Renal cortical epithelial cell (primary cell): Measurements from ENCODE around the gene MAP6. TPM values are rescaled to one million over a fixed set of nuclear protein-coding genes. Genes with fewer than 3 reads are reported as not detected.
"Not testable (repeated sequence)": the region's sequence is repeated elsewhere in the genome, so short reads cannot be mapped to it uniquely, and the experiment has no call there.

Experiments used
- DNase-seq: peaks from one replicate; pipeline ENCODE4 v3.0.0-alpha.2; 2011; ENCODE audit warnings: low read depth
- total RNA-seq: library from RNA; depleted of rRNA; stranded (reverse); fragments of >200 nt; gene quantifications from 2 replicates; pipeline ENCODE4 v1.2.3, GENCODE V29; 2014

MAP6 gene
- total RNA-seq, 1 donor from 2014 or later = 3.2 TPM

DNA sequence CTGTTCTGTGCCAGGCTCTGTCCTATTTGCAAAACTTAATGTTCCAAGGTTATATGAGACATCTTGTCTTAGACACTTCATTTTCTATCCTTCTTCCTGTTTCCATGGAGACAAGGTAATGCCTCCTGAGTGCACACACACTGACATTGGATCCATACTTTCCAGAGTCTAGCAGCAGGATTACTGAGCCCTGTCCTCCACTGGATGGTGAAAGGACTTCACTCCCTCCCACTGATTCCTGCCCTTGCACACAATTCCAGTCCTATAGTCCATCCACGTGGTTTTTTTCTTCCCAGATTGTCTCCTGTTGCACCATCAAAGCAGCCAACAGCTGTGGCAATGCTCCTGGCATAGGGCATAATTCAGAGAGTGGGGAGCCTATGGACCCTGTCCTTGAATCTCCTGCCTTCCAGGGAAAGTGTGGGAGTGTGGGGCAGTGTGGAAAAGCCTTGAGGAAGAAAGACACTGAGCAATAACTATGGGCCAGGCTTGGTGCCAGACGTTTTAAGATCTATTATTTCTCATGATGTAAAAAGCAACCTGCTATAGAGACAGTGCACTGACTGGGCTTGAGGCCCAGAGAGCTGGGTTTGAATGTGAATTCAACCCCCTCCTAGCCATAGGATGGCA is 75.4 kb downstream of the MAP6 start:
- DNase-seq = no peak

DNA sequence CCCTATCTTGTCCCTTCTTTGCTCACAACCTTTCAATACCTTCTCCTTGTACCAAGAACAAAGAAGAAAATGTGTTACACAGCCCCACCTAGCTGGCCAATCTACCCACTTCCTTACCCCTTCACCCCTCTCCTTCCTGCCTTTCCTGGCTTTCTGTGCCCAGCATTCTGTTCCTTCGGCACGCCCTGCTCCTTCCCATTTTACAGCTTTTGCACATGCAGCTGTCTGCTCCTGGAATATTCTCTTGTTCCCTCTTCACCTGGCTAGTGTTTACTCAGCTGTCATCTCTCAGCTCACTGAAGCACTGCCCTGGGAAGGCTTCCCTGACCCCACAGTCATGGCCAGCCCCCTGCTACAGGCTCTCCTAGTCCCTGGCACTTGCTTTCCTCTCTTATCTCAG is 76.1 kb downstream of the MAP6 start:
- DNase-seq = no peak

DNA sequence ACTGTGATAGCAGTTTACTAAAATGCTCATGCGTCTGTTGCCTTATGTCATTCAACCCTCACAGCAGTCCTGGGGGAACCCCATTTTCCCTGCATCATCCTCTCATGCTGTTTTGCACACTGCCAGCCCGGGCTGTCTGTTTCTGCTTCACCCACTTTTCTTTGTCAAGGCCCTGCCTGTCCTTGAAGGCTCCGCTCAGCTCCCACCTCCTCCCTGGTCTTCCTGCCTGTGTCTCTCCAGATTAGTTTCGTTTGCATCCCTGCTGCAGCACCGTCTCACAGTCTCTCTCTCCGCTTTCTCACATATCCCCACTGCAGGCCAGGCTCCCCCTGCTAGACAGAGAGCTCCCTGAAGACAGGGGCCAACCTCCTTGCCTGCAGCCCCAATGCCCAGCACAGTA is 76.9 kb downstream of the MAP6 start:
- no peak for DNase-seq

DNA sequence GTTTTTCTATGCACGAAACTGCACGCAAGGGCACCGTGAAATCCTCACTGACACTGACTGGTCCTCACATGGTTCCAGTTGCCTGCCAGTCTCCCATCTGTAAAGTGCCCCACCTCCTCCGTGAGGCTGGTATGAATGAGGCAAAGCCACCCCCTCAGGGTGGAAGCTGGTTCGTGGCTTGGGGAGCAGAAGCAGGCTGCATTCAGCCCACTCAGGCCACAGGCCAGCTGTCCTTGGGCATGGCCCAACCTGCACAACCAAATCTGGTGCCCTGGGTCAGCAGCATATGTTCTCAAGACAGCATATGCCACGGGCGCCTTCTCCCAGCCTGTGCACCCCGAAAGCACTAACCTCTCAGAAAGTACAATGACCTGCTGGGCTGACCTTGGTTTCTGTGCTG is 77.5 kb downstream of the MAP6 start:
- DNase-seq = no peak

DNA sequence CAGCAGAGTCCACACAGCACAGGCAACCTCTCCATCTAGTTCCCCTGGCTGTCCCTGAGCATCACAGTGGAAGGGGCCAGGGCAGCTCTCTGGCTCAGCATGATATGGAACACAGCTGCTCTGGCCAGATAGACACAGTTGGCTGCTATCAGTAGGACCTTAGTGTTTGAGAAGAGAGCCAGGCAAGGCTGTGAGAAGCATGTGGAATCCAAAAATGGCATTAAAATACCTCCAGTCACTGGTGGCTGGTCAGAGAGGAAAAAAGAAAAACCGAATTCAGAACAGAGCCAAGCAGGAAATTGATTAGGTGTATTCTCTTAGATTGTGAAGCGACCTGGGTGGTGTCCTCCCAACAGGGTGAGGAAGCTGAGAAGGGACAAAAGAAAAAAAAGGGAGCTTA is 78.9 kb downstream of the MAP6 start:
- no peak for DNase-seq

DNA sequence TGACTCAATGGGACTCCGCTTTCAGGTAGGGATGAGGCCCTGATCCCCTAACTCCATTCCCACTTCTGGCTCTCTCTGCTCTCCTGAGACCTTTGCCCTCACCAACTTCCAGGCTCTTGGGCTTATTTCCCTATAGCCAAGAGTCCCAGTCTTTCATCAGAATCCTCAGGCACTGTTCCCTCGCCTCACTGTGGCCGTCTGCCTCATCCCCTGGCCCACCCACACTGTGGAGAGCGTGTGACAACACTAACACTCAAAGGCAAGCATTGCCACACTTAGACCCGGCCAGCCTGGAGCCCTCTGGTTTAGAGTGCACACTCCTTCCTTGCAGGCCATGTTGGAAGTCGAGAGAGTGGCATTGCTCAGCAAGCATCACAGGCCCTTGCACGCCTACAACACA is 79.8 kb downstream of the MAP6 start:
- DNase-seq = no peak

DNA sequence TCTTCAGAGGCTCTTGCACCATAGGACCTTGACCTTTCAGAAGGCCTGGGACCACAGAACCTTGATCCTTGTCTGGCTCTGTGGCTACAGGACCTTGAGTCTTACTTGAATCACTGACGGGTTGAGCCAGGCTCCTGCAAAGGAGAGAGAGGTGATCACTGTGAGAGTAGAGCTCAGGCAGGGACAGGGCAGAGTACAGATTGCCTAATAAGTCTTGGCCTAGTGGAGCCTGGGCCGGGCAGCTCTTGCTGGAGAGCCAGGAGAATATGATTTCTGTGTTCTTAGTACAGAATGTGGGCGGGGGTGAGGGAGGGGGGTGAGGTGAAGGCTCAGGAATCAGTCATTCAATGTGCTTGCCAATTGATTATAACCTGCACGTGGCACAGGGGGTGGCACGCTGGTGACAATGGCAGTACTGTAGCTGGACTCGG is 80.8 kb downstream of the MAP6 start:
- DNase-seq = peak; percentile 52

DNA sequence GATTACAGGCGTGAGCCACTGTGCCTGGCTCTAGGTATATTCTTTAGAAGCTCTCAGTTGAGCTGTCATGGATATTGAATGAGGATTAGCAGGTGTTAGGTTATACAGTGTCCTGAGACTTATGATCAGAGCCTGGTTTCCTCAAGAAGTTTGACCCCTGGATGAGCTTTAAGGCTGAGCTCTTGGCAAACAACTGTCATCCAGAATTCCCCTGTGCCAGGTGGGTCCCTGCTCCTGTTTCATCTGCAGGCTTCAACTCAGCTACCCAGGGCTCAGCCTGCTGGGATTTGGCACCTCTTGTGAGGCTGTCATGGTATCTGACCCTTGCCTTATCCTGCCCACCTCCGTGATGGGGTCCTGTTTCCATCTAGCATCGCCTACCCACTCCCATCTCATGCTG is 82.4 kb downstream of the MAP6 start:
- no peak for DNase-seq

DNA sequence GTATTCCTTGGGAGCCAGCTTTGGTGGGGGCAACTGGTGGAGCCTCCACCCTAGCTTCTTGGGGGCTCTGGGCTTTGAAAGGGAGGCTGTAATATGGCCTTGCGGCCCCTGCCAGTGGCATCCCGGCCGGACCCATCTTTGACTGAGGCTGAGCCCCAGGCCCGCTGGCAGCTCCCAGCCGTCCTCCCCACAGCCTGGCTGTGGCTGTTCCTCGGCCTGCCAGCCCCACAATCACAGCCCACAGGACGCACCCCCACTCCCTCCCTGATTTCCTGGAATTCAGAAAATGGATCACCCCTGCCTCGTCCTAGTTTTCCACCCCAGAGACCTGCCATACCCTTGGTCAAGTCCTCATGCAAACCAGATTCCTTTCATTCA is 83.6 kb downstream of the MAP6 start:
- no peak for DNase-seq

DNA sequence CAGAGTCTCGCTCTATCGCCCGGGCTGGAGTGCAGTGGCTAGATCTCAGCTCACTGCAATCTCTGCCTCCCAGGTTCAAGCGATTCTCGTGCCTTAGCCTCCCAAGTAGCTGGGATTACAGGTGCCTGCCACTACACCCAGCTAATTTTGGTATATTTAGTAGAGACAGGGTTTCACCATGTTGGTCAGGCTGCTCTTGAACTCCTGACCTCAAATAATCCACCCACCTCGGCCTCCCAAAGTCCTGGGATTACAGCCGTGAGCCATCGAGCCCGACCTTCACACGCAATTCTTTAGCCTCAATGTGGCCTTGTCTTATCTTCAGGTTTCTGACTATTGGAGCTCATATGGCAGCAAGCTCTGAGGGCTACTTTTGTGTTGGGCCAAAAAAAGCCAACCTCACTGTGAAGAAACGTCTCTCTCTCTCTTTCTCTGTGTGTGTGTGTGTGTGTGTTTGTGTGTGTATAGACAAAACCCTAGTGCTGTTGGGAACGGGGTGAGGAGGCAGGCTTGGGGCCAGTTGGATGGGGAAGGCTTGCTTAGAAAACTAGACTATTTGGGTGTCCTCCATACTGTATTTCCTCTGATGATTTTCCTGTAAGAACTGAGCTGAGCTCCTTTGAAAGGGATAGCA is 84.1 kb downstream of the MAP6 start:
- DNase-seq = not testable (repeated sequence)

DNA sequence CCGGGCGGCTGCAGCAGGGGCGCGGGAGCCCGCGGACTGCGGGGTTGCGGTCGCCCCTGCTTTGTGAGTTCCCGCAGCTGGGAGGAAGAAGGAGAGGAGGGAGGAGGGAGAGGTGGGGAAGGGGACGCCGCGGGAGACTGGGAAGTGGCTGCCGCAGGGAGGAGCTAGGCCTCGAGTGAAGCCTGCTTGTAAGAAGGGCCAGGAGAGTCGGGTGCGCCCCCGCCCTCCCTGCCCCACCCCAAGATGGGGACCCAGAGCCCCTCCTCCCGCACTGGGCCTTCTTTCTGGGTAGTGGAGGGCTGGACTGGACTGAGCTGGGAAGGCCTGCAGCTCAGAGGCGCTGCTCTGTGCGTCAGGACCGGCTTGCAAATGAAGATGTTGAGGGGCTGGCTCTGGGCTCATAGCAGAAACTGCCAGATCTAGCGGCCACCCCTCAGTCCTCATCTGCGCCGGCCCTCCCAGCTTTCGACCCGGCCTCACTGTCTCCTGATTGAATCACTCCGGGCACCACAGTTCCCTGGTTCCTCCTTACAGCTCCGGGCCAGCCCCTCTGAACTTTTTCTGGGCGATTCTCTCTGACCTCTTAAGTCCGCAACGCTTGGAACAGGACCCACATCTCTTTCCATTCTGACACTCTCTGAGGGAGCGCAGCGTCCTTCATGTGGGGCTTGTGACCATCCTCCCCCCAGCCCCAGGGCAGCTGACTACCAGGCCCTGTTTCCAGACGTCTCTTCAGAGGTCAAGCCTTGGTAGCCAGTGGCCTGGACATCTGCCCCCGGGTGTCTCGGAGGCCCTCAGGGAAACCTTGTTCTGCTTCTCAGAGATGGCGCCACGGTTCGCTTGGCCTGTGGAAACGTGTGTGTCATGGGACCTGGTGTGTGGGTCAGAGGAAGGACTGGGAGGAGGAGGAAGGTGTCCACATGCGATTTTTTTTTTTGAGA is 84.8 kb downstream of the MAP6 start:
- peak; percentile 50 for DNase-seq

DNA sequence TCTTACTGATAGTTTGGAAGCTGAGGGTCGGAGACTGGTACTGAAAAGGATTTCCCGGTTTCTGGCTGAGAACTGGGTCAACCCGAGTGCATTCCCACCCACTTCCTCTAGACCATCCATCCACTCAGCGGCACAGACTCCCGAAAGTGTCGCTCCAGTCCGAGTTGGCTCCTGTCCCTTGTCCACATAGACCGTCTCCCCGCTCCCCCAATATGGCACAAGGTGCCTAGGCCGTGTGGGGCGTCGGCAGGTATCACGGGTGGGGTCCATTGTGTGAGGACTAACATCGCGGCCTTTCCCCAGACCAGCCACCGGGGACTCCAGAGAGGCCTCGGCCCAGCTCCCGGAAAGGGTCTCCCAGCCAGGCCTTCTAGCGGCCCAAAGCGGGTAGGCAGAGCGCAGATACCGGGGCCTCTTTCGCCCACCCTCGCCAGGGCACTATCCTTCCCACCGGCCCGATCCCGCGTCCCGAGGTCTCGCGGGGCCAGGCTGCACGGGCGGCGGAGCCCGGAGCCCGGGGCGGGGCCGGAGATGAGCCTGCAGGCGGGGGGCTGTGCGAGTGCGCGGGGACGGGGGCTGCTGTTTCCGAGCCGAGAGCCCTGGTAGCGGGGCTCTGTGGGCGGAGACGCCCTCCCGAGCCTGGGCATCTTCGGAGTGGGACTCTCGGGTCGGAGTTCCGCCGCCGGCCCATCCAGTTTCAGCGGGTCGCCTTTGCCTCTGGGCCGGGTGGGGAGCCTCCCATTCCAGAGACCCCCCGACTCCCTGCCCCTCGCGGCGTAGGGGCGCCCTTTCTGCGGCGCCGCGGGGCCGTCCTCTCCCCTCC is 85.7 kb downstream of the MAP6 start:
- no peak for DNase-seq

DNA sequence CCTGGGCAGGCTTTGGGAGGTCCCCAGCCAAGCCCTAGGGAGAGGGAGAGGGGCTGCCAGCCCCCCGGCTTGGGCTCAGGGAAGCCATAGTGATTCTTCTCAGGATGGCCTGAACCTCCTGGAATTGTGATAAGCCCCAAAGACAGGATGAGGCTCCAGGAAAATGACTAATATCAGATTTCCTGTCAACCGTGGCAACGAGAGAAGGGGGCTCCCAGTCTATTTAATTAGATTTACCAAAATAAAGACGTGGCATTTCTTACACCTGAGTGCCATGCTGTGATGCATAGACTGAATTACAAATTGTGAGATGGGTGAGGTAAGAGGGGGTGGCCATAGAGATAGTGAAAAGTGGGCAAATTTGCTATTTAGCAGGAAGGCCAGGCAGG is 86.3 kb downstream of the MAP6 start:
- DNase-seq = no peak

DNA sequence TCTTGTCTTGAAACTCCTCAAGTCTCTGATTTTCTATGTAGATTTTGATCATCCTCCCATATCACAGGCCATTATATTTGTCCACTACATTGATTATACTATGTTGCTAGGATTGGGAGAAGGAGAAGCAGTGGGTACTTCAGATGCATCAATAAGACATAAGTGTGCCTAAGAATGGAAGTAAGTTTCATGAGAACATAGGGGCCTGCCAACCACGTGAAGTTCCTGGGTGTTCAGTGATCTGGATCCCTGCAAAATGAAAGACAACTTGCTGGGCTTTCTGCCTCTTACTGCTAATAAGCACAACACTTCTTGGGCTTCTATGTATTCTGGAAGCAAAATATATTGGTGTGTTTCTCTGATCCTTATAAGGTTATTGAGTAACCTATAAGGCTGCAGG is 89.0 kb downstream of the MAP6 start:
- no peak for DNase-seq

DNA sequence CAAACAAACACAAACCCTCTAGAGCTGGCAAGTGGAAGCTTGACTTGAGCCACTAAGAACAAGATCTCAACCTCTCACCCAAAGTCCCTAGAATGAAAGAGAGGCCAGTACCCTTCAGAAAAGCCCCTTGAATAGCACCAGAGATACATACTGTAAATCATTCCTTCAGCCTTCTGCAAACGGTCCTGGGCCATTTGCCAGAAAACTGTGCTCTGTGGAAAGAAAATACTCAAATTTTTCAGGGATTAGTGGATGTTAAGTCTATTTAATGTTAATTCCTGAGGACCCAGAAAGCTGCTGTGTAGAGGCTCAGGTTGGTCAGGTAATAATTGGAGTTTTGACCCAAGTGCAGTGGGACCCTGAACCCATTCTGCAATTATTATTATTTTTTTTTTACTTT is 89.9 kb downstream of the MAP6 start:
- DNase-seq = no peak

DNA sequence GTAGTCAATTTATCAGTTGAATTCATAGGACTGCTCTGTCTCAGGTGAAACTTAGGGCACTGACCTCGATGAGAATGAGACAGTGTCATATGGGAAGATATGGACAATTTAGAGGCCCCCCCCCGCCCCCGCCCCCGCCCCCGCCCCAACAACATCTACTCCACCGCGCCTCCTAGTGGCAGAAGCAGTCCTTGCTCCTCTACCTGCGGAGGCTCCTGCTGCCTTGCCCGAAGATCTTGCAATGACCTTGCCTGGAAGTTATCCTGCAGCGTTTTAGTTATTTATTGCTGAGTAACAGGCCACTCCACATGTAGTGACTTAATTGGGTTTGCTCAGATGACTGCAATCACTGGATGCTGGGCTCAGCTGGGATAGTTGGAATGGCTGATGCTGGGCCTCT is 91.6 kb downstream of the MAP6 start:
- DNase-seq = peak; percentile 68

DNA sequence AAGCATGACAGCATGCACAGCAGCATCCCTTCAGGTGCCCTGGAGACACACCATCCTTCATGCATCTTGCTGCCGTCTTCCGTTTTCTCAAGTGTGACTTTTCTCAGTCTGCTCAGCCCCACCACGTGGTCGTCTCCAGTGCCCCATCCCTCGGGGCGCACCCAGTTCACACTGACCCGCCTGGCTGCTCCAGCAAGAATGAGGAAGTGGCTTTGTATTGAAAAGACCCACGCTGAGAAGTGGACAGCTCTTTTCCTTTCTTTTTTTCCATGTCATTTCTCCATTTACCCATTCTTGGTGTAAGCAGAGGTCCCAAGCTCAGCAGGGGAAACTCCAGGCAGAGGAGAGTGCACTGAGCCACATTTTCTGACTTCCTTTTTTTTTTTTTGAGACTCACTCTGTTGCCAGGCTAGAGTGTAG is 92.3 kb downstream of the MAP6 start:
- peak; percentile 87 for DNase-seq

DNA sequence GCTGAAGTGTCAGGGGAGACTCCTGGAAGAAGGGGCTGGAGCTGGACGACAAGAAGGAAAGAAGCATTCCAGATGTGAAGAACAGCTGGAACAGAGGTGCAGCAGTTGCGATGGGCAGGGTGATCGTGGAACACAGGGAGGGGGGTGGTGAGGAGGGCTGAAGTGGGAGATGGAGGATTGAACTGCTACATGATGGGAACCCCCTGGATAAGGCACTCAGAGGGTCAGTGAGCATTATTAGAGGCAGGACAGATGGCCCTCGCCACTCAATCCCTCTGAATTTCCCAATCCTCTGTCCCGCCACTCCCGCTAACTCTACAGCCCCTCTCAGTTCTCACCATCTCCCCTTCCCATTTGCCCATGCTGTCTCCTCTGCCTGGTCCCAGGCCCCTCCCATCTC is 92.8 kb downstream of the MAP6 start:
- DNase-seq = no peak

DNA sequence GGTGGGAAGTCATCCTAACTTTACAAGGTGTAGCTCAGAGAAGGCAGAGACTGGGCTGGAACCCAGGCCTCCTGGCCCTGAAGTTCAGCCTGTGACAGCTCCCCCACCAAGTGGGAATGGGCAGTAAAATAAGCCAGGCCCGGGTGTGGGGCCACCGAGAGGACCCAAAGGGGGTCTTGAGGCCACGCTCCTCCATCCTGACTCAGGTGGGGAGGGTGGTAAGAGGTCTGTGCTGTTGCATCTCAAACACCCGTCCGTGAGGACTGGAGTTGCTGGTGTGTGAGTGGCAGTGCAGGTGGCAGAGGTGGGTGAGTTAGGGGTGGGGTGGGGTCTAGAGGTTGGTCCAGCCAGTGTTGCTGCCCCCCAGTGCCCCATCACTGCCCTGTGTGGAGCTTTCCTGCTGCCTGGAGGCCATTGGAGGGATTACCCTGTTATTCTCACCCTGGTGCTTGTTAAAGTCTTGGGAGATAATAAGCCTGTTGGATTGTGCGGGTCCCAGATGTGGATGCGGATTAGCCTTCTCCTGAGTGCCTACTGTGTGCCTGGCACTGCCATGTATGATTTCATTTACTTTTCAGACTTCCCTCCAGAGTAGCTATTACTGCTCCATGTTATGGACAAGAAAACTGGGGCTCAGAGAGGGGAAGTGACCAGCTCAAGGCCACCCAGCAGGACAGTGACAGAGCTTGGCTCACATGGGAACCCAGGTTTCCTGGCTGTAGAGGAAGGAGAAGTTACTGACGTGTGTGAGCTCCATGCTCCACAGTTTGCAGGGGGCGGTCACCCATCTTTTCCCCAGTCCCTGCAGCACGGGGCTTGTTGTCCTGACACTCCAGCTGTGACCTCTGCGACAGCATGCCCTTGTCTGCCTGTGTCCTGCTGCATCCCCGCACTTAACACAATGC is 93.9 kb downstream of the MAP6 start:
- no peak for DNase-seq

DNA sequence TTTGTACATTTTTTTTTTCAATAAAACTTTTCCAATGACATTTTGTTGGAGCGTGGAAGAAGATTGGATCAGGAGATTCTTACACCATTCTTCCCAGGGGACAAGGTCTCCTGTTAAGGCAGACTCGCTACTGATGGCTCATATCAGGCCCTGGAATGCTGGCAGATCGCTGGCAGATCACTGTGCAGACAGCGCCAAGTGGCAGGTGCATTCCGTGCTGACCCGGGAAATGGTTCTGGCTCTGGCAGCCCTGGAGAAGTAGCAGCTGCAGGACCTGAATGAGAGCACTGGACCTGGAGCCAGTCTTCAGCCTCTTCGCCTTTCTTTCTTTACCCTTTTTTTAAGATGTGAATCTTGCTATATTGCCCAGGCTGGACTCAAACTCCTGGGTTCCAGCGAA is 96.1 kb downstream of the MAP6 start:
- DNase-seq = no peak

DNA sequence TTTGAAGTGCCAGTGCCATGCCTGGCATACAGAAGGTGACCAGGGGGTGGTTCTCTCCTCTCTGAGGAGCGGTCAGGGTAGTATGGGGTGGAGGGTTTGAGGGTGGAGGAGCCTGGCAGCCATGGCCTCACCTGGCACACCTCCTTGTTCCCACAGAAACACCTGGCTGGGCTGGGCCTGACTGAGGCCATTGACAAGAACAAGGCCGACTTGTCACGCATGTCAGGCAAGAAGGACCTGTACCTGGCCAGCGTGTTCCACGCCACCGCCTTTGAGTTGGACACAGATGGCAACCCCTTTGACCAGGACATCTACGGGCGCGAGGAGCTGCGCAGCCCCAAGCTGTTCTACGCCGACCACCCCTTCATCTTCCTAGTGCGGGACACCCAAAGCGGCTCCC is 97.2 kb downstream of the MAP6 start:
- DNase-seq = no peak
